GM12892 (cell line): ENCODE results near the gene STEAP4.

Experiments
- POLR2A ChIP-seq: IDR thresholded peaks from 2 replicates; pipeline ENCODE4 v1.6.1; 2011; ENCODE audit warnings: low read depth, low read length, control low read depth
- POLR2AphosphoS5 ChIP-seq: IDR thresholded peaks from 2 replicates; pipeline ENCODE4 v1.6.1; 2011; ENCODE audit warnings: low read depth, low read length, control low read depth
- TAF1 ChIP-seq: IDR thresholded peaks from 2 replicates; pipeline ENCODE4 v1.6.1; 2011; ENCODE audit warnings: low read depth, mild to moderate bottlenecking, control low read depth, low read length, borderline replicate concordance

DNA sequence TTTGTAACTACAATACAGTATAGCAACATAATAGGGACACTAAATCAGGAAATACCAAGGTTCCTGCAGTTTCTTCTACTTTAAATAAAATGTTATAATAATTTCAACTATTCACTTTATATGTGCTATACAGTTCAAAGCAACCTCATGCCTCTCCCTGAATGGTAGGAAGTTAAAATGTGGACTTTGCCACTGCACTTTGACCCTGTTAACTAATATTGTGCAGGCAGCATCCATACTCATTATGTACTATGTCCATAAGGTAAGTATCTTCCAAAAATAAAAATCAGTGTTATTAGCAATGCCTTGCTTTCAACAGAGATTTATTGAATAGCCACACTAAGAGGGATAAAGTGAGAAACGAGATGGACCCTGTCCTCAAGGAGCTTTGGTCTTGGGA is 4.8 kb downstream of the STEAP4 start:
- TF ChIP-seq TAF1 (no peak), POLR2AphosphoS5 (no peak), POLR2A (no peak)
